ENCODE results near the gene GYPC. TPM values are rescaled to one million over a fixed set of nuclear protein-coding genes. Genes with fewer than 3 reads are reported as not detected.

The GYPC gene
- polyA plus RNA-seq, 2 of the 4 experiments (the other 2 are of a cell fraction): not detected

GRCh38 chr2:126674075-126674744, 18.3 kb downstream of the GYPC start:
- no peak for ATAC-seq
- WGBS (ENCODE audit: missing lambda C conversion rate): 28% methylated on average over 11 of the region's 11 CpGs
- CTCF ChIA-PET: no interaction called here

GRCh38 chr2:126675637-126676036, 19.7 kb downstream of the GYPC start:
- ChIA-PET POLR2A (no interaction called here), CTCF (no interaction called here)
- no peak overlapping the region for H3K27ac ChIP-seq
- no peak overlapping the region for H3K4me2 ChIP-seq
- H3K9me3 ChIP-seq: peaks cover 6% of the 10 kb centered on the region; the same call in 1 of the 3 replicates
- ATAC-seq (no peak), FAIRE-seq (no peak), DNase-seq (ENCODE audit: low read depth in 1 of 2, low spot score in 1 of 2) (no peak)
- no peak overlapping the region for H3K4me3 ChIP-seq
- WGBS (ENCODE audit: missing lambda C conversion rate): 66% methylated on average over 5 of the region's 5 CpGs
- no peak for TF ChIP-seq TP53 (CRISPR knock-in tag; IDR thresholded peaks at IDR 0.05)
- no peak for TF ChIP-seq BHLHE40 (IDR thresholded peaks at IDR 0.05; ENCODE audit: low read depth, low read length)
- TF ChIP-seq HDAC2 (IDR thresholded peaks at IDR 0.05): no peak
- no peak for TF ChIP-seq CEBPB (IDR thresholded peaks at IDR 0.05)
- TF ChIP-seq JUNB (IDR thresholded peaks at IDR 0.05): no peak
- TF ChIP-seq ZC3H11A (IDR thresholded peaks at IDR 0.05): no peak
- no peak for TF ChIP-seq HOXB5 (CRISPR knock-in tag; IDR thresholded peaks at IDR 0.05)
- TF ChIP-seq PBX3 (IDR thresholded peaks at IDR 0.05): no peak
- no peak for TF ChIP-seq POLR2A (IDR thresholded peaks at IDR 0.05; ENCODE audit: low read length)
- no peak for TF ChIP-seq NFE2L2 (conservative IDR thresholded peaks at IDR 0.05; ENCODE audit: low read length)
- TF ChIP-seq NR3C1 (IDR thresholded peaks at IDR 0.05): no peak
- no peak for TF ChIP-seq RARB (CRISPR knock-in tag; IDR thresholded peaks at IDR 0.05)
- TF ChIP-seq PHF8 (IDR thresholded peaks at IDR 0.05; ENCODE audit: borderline replicate concordance, low read depth): no peak
- TF ChIP-seq RFX5 (IDR thresholded peaks at IDR 0.05): no peak
- no peak for TF ChIP-seq JUN (IDR thresholded peaks at IDR 0.05)
- TF ChIP-seq BCL3 (IDR thresholded peaks at IDR 0.05): no peak
- no peak for TF ChIP-seq POLR2AphosphoS2 (conservative IDR thresholded peaks at IDR 0.05; ENCODE audit: low read length)
- no peak for TF ChIP-seq ZNF302 (CRISPR knock-in tag; IDR thresholded peaks at IDR 0.05)
- no peak for TF ChIP-seq HMGXB4 (CRISPR knock-in tag; IDR thresholded peaks at IDR 0.05; ENCODE audit: borderline replicate concordance)
- no peak for TF ChIP-seq ZFP36 (IDR thresholded peaks at IDR 0.05; ENCODE audit: borderline replicate concordance, partially characterized antibody)
- no peaks in the 10 kb centered on the region for H3K4me1 ChIP-seq

More at GRCh38 chr2:126674075-126674744, 18.3 kb downstream of the GYPC start:
- POLR2A ChIA-PET: no interaction called here
- H3K4me1 ChIP-seq: no peaks in the 10 kb centered on the region
- no peak overlapping the region for H3K27ac ChIP-seq
- no peak overlapping the region for H3K4me3 ChIP-seq
- no peak for TF ChIP-seq NFE2L2 (conservative IDR thresholded peaks at IDR 0.05; ENCODE audit: low read length)
- no peak for TF ChIP-seq ATOH8 (CRISPR knock-in tag; IDR thresholded peaks at IDR 0.05; ENCODE audit: low read depth)
- TF ChIP-seq GATA3 (IDR thresholded peaks at IDR 0.05; ENCODE audit: borderline replicate concordance): no peak
- no peak for FAIRE-seq
- DNase-seq (ENCODE audit: low read depth in 1 of 2, low spot score in 1 of 2): no peak
- no peak overlapping the region for H3K4me2 ChIP-seq
- H3K9me3 ChIP-seq: peaks cover 6% of the 10 kb centered on the region; the same call in 1 of the 3 replicates

All from A549 (cell line).